C4-2B (cell line): ENCODE measurements around the gene ZNF610.

Experiments used
- ZFX ChIP-seq: fragments of 450-650 bp; IDR thresholded peaks from 2 replicates; pipeline ENCODE4 v1.6.1; 2017
- TF ChIP-seq, protein P1 (sequence below): fragments of 450-650 bp; conservative IDR thresholded peaks from 2 replicates; pipeline ENCODE4 v1.5.1; 2017; ENCODE audit warnings: mild to moderate bottlenecking

DNA sequence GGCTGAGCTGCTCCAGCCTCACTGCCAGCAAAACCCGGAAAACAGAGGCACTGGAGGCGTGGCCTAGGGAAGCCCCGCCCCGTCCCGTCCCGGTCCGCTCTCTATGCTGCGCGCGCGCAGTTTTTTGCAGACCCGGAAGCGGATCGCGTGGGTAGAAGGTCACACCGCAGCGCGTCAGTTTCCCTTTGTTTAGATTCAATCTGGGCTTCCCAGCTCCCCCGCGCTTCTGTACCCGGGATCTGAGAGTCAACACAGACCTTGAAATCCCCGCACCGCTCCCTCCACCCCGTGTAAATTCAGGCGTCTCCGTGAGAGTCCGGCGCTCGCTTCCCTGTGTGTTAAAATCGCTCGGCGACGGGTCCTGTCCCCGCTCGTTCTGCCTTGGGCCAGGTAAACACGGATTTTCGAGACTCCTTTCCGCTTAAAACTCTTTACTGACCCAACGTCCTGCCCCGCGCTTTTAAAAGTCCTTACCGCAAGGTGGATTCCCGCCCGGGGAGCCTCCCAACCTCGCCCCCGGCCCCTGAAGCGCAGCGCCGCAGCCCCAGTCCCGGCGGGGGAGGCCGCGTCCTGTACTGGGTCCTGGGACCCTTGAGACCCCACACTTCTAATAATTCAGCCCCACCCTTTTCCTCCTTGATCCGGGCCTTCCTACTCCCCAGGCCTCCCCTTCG, at the start of gene ZNF610:
- TF ChIP-seq, protein P1, sequence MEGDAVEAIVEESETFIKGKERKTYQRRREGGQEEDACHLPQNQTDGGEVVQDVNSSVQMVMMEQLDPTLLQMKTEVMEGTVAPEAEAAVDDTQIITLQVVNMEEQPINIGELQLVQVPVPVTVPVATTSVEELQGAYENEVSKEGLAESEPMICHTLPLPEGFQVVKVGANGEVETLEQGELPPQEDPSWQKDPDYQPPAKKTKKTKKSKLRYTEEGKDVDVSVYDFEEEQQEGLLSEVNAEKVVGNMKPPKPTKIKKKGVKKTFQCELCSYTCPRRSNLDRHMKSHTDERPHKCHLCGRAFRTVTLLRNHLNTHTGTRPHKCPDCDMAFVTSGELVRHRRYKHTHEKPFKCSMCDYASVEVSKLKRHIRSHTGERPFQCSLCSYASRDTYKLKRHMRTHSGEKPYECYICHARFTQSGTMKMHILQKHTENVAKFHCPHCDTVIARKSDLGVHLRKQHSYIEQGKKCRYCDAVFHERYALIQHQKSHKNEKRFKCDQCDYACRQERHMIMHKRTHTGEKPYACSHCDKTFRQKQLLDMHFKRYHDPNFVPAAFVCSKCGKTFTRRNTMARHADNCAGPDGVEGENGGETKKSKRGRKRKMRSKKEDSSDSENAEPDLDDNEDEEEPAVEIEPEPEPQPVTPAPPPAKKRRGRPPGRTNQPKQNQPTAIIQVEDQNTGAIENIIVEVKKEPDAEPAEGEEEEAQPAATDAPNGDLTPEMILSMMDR, result no peak
- TF ChIP-seq ZFX, result peak; percentile 31; the same call in 1 of the 2 replicates
